Upper lobe of left lung (tissue), 4 donors: ENCODE measurements around the gene SPG7.

ENCODE experiments used
- CTCF ChIP-seq, 6 experiments: fragments of 450-650 bp in 4 of 6; fragments of 200-600 bp in 2 of 6; sonication (generic) in 2 of 6; IDR thresholded peaks; one replicate each; pipeline ENCODE4 v1.5.1; 2016 to 2019; ENCODE audit warnings: antibody characterized with exemption in 6 of 6
- EP300 ChIP-seq, 4 donors: sonication (generic); formaldehyde crosslinking; IDR thresholded peaks; one replicate each; pipeline ENCODE4 v1.5.1; 2017; ENCODE audit warnings: antibody characterized with exemption in 4 of 4, control low read depth in 2 of 4
- POLR2A ChIP-seq, 4 donors: fragments of 450-650 bp; IDR thresholded peaks; one replicate each; pipeline ENCODE4 v1.5.1; 2016 to 2017; ENCODE audit warnings: antibody characterized with exemption in 4 of 4, mild to moderate bottlenecking in 2 of 4
- POLR2AphosphoS5 ChIP-seq, 2 donors: sonication (generic); formaldehyde crosslinking; IDR thresholded peaks; one replicate each; pipeline ENCODE4 v1.5.1; 2017; ENCODE audit warnings: antibody characterized with exemption in 2 of 2

DNA sequence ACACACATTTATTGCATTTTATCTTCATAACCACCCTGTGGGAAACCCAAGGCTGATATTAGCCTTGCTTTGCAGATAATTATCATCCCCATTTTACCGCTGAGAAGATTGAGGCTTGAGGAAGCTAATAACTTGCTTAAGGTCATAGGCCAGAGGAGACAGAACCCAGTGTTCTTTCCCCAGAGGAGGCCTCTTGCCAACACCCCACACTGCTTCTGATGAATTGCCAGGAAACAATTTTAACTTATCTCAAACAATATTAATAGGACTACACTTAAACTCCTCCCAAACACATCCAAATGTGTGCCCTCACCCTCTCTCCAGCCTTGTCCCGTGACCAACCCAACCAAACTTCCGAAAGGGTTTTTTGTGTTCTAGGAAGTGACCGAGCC is 2.1 kb upstream of the SPG7 start:
- no peak for TF ChIP-seq POLR2A (IDR thresholded peaks at IDR 0.05)
- TF ChIP-seq CTCF (IDR thresholded peaks at IDR 0.05): no peak
- TF ChIP-seq EP300 (IDR thresholded peaks at IDR 0.05): no peak
- TF ChIP-seq POLR2AphosphoS5 (IDR thresholded peaks at IDR 0.05): no peak
